GM15510 (cell line): ENCODE measurements around the gene HSD11B2.

ENCODE experiments used
- POLR2A ChIP-seq: IDR thresholded peaks from 3 replicates; pipeline ENCODE4 v1.6.1; 2011; ENCODE audit warnings: borderline replicate concordance; ENCODE audit not compliant: insufficient read length; ENCODE audit errors: extremely low read depth

Gene HSD11B2

DNA sequence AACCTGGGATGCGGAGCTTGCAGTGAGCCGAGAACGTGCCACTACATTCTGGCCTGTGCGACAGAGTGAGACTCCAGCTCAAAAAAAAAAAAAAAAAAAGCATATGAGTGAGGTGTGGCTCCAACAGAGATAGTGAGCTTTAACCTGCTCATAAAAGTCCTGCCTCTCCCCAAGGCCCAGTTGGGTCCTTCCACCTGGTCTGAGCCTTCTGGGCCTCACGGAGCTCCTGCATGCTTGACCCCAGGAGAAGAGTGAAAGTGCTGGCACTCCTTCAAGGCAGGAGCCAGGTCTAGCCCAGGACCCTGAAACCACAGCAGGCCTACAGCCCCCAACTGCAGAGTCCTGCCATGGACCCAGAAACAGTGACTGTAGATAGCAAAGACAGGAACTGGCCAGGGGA is 17.7 kb downstream of the HSD11B2 start:
- TF ChIP-seq POLR2A, result no peak

DNA sequence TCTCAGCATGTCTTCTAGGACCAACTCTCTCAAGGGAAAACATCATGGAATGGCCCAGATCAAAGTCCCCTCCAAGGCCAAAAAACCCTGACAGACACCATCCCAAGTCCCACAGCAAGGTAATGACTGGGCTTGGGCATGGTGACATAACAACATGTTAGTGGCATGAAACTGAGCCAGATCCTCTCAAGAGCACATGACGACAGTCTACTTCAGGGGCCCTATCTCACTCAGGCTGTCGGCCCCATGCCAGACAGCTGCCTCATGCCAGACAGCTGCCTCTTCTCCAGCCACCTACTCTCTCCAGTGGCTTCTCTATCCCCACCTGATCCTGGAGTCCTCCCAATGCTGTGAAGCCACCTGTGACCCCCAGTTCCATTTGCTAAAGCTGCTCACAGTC is 18.4 kb downstream of the HSD11B2 start:
- TF ChIP-seq POLR2A, result no peak

GRCh38 chr16:67449739-67450138 is 18.8 kb downstream of the HSD11B2 start:
- no peak for TF ChIP-seq POLR2A

- TF ChIP-seq POLR2A, result no peak
Measured at GRCh38 chr16:67451061-67451703, 20.3 kb downstream of the HSD11B2 start.

DNA sequence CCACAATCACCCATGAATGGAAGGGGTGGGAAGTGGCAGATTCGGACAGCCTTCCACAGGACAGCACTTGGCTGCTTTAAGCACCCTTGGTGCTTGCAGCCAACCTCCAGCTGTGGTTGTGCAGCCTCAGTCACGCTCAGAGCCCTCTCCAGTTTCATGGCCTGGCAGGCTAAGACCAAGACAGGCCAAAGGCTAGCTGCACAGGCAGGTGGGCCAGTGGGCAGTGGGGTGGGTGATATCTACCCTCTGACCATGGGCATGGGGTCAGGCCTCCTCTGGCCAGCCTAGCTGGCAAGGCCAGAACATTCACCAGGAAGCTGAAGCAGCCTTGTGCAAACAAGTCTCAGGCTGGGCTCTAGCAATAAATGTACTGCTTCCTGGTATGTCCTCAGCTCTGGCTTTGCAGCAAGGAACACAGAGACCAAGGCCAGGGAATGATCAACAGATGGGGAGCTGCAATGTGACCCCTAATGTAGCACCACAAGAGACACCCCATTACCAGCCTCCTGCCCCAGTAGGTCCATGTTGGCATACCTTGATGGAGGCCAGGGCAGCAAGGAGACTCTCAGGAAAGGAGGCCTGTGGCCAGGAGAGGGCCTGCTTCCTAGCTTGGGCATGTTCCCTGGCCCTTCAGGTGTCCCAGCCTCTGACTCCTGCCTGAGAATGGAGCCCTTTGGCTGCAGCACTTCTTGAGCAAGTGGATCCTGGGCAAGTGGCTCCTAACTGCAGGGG is 20.9 kb downstream of the HSD11B2 start:
- no peak for TF ChIP-seq POLR2A

- TF ChIP-seq POLR2A, result no peak
Measured at GRCh38 chr16:67454104-67454503, 23.2 kb downstream of the HSD11B2 start.

GRCh38 chr16:67454852-67455251 is 23.9 kb downstream of the HSD11B2 start:
- no peak for TF ChIP-seq POLR2A

DNA sequence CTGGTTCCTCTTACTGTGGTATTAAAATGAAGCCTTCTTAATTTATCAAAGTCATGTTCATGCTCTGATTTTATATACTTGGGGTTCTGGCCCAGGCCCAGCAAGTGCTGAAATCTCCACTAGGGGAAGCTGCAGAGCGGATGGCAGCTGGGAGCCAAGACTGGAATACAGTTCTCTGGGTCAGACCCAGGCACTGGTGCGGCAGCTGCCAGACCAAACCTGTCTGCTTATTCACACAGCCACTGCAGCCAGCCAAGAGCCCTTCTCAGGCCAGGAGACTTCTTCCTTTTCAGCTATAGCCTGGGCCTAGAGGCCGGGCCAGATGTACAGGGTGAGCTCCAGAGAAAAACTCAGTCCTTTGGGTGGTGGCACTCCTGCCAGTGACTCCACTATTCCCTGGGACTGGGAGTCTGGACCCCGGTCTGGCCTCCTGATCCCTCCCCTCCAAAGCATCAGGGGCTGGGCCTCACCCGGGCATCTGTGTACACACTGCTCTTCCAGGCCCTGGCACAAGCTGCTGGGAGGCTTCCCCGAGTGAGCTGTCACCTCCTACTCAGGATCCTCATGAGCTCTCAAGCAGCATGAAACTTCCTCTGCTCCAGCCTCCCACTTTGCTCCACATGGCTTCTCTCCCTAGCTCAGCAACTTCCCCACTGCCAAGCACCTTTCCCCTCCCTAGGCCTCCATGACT is 25.6 kb downstream of the HSD11B2 start:
- no peak for TF ChIP-seq POLR2A

DNA sequence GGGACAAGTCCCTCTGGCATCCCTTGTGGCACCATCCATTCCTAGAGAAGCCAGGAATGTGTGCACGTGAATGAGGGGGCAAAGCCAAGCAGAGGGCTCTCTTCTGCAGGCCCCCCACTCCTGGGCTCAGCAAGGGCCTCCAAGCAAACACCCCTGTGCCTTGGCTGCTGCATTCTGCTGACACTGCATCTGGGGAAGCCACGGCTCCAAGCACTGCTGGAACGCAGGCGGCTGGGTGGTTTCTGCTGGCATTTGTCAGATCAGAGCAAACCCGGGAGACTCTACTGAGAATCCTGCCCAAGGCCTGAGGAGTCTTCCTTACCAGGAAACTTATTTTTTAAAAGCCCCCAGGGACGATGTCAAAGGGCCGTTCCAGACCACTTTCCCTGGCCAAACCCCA is 26.7 kb downstream of the HSD11B2 start:
- no peak for TF ChIP-seq POLR2A

DNA sequence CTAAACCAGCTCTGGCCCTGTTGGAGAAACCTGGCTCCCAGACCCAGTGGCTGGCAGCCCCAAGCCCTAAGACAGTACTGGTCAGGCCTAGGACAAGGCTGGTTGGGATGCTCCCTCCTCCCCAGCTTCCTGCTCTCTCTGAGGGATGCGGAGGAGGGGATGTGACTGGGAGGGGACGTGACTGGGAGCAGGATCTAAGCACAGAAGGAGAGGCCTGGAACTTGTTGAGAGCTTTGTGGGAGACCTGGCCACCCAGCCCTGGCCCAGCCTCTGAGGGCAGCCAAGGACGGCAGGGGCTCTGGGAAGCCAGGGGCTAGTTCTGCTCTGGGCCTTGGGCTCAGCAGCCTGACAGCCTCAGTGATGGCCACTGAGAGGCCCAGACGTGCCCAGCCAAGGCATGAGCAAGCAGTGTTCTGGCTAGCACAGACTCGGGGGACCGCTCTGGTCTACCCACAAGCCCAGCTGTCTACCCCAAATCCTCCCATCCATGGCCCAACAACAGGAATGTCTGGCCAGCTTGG is 27.3 kb downstream of the HSD11B2 start:
- no peak for TF ChIP-seq POLR2A

- TF ChIP-seq POLR2A, result no peak
Measured at GRCh38 chr16:67459066-67459860, 28.3 kb downstream of the HSD11B2 start.

DNA sequence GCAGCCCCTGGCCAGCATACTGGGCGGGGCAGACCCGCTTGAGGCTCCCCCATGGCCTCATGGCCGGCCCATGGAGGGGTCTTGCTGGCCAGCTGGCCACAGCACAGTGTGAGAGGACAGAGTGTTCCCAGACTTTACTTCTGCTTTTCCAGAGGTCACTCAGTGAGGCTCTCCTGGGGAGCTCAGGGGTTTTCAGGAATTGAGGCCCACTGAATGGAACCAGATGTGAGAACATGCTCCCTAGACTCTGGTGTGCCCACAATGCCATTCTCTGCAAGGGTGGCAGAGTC is 28.9 kb downstream of the HSD11B2 start:
- no peak for TF ChIP-seq POLR2A

- no peak for TF ChIP-seq POLR2A
Measured at GRCh38 chr16:67460168-67460567, 29.2 kb downstream of the HSD11B2 start.

DNA sequence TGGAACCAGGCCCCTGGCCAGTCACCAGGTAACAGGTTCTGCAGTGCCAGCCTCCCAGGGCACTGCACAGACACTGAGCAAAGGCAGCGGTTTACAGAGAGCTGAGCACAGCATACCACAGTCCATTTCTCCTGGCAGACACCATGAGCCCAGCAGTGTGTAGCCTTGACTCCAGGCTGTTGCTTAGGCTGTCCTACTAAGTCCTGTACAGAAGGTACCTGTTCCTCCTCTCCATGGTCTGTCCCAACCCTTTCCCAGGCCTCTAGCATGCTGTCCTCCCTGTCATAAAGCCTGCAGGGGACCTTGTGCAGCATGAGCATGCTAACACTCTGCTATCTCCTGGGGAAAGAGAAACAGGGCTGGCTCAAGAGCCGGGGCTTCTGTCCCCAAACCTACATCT is 30.0 kb downstream of the HSD11B2 start:
- no peak for TF ChIP-seq POLR2A
